NCI-H510A treated with DMSO at 0.1 percent for 48 hours (cell line): ENCODE measurements around the gene MAG.
A peak's percentile ranks its signal among the peaks of the same experiment; 100 is the strongest.
"Not testable (repeated sequence)": the region's sequence is repeated elsewhere in the genome, so short reads cannot be mapped to it uniquely, and the experiment has no call there.

Experiments
- DNase-seq: peaks from one replicate; lab custom pipeline; 2025; lab: John Stamatoyannopoulos, UW

MAG gene

GRCh38 chr19:35346193-35347052 is 54.5 kb downstream of the MAG start:
- no peak for DNase-seq

GRCh38 chr19:35347171-35347929 is 55.4 kb downstream of the MAG start, which contains the start of gene FFAR1:
Gene FFAR1 (plus strand): TSS chr19:35347902. CDS start chr19:35351552, 3,650 bp downstream.
- no peak for DNase-seq

- no peak for DNase-seq
These were observed 56.0 kb downstream of the MAG start for GRCh38 chr19:35347930-35348298.

GRCh38 chr19:35348911-35349611 is 57.1 kb downstream of the MAG start:
- no peak for DNase-seq

GRCh38 chr19:35349614-35350521 is 57.9 kb downstream of the MAG start:
- no peak for DNase-seq

- DNase-seq, result no peak
These were observed 58.6 kb downstream of the MAG start for GRCh38 chr19:35350591-35350990.

- no peak for DNase-seq
These were observed 59.6 kb downstream of the MAG start for GRCh38 chr19:35351411-35352176.

- DNase-seq, result no peak
These were observed 60.2 kb downstream of the MAG start for GRCh38 chr19:35352177-35352447.

- DNase-seq, result peak; percentile 27
These were observed 60.7 kb downstream of the MAG start for GRCh38 chr19:35352448-35353304.

GRCh38 chr19:35353635-35354034 is 61.7 kb downstream of the MAG start:
- no peak for DNase-seq

- DNase-seq, result no peak
These were observed 62.9 kb downstream of the MAG start for GRCh38 chr19:35354898-35355297.

GRCh38 chr19:35355791-35356460 is 64.0 kb downstream of the MAG start:
- no peak for DNase-seq

GRCh38 chr19:35357867-35358573 is 66.1 kb downstream of the MAG start, which contains the start of gene FFAR3:
Gene FFAR3 (plus strand): TSS chr19:35358460. CDS start chr19:35358891, 431 bp downstream.
- DNase-seq, result no peak

- not testable (repeated sequence) for DNase-seq
These were observed 66.9 kb downstream of the MAG start for GRCh38 chr19:35358834-35359233.

- DNase-seq, result not testable (repeated sequence)
These were observed 67.4 kb downstream of the MAG start for GRCh38 chr19:35359395-35359794.

- DNase-seq, result not testable (repeated sequence)
These were observed 68.1 kb downstream of the MAG start for GRCh38 chr19:35360081-35360480.

- DNase-seq, result no peak
These were observed 69.0 kb downstream of the MAG start for GRCh38 chr19:35360880-35361420.

GRCh38 chr19:35362261-35363000 is 70.5 kb downstream of the MAG start:
- no peak for DNase-seq
